Karpas-422 (cell line): Measurements from ENCODE around the gene NFATC3. TPM values are rescaled to one million over a fixed set of nuclear protein-coding genes. Genes with fewer than 3 reads are reported as not detected.
"Not testable (repeated sequence)": the region's sequence is repeated elsewhere in the genome, so short reads cannot be mapped to it uniquely, and the experiment has no call there.

Experiments
- DNase-seq: peaks from one replicate; pipeline ENCODE4 v3.0.0-alpha.2; 2015
- H2AFZ ChIP-seq: fragments of 200-600 bp; sonication (generic); 2 replicates; pipeline ENCODE4 v1.6.1; 2014; ENCODE audit warnings: antibody characterized with exemption, low read length, mixed read lengths
- H3K27ac ChIP-seq: fragments of 200-600 bp; sonication (generic); 2 replicates; pipeline ENCODE4 v1.5.1; 2014; ENCODE audit warnings: mild to moderate bottlenecking, low read length, moderate library complexity
- H3K27me3 ChIP-seq: fragments of 200-600 bp; sonication (generic); 2 replicates; pipeline ENCODE4 v1.6.1; 2014; ENCODE audit warnings: low read length, mixed read lengths
- H3K36me3 ChIP-seq: fragments of 200-600 bp; sonication (generic); 2 replicates; pipeline ENCODE4 v1.6.1; 2014; ENCODE audit warnings: low read length, mixed read lengths; ENCODE audit not compliant: insufficient read depth
- H3K4me1 ChIP-seq: fragments of 200-600 bp; sonication (generic); 2 replicates; pipeline ENCODE4 v1.6.1; 2014; ENCODE audit warnings: mild to moderate bottlenecking, low read length, mixed read lengths
- H3K4me2 ChIP-seq: fragments of 200-600 bp; sonication (generic); 2 replicates; pipeline ENCODE4 v1.6.1; 2014; ENCODE audit warnings: low read length, low read depth, mild to moderate bottlenecking; ENCODE audit not compliant: poor library complexity, severe bottlenecking
- H3K4me3 ChIP-seq: fragments of 200-600 bp; sonication (generic); 2 replicates; pipeline ENCODE4 v1.5.1; 2014; ENCODE audit warnings: mild to moderate bottlenecking, antibody characterized with exemption, low read length, mixed read lengths
- H3K79me2 ChIP-seq: fragments of 200-600 bp; sonication (generic); 2 replicates; pipeline ENCODE4 v1.6.1; 2014; ENCODE audit warnings: mild to moderate bottlenecking, low read length, mixed read lengths
- H3K9ac ChIP-seq: fragments of 200-600 bp; sonication (generic); 2 replicates; pipeline ENCODE4 v1.6.0; 2014; ENCODE audit warnings: low read length
- H3K9me2 ChIP-seq: fragments of 200-600 bp; sonication (generic), shearing (Covaris generic); replicated peaks from 2 replicates; pipeline ENCODE4 v1.6.0; 2014; ENCODE audit warnings: mild to moderate bottlenecking, low read length, moderate library complexity; ENCODE audit not compliant: insufficient read depth
- H3K9me3 ChIP-seq: fragments of 300-700, 200-600 bp; sonication (generic); 2 replicates; pipeline ENCODE4 v1.6.1; 2014; ENCODE audit warnings: low read length, mixed read lengths
- H4K20me1 ChIP-seq: fragments of 200-600 bp; sonication (generic); 2 replicates; pipeline ENCODE4 v1.6.1; 2014; ENCODE audit warnings: mild to moderate bottlenecking, antibody characterized with exemption, low read length, low read depth; ENCODE audit not compliant: insufficient read depth
- total RNA-seq: library from RNA; depleted of rRNA; stranded (reverse); fragments of >200 nt; shearing (Covaris generic); gene quantifications from 2 replicates; pipeline ENCODE4 v1.2.3, GENCODE V29; 2014; ENCODE audit warnings: low replicate concordance

NFATC3 gene
- total RNA-seq, 1 experiment from 2014 or later: 72.3 TPM

DNA sequence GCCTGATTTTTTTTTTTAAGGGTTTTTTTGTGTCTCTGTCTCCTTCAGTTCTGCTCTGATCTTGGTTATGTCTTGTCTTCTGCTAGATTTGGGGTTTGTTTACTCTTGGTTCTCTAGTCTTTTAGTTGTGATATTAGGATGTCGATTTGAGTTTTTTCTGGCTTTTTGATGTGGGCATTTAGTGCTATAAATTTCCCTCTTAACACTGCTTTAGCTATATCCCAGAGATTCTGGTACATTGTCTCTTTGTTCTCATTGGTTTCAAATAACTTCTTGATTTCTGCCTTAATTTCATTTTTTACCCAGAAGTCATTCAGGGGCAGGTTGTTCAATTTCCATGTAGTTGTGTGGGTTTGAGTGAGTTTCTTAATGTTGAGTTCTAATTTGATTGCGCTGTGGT lies 25.4 kb downstream of the NFATC3 start:
- H2AFZ ChIP-seq, H3K9me3 ChIP-seq, H4K20me1 ChIP-seq, H3K27ac ChIP-seq, H3K4me3 ChIP-seq, H3K9me2 ChIP-seq, DNase-seq, H3K36me3 ChIP-seq, H3K4me1 ChIP-seq, H3K27me3 ChIP-seq, H3K4me2 ChIP-seq, H3K9ac ChIP-seq: not testable (repeated sequence)
- peaks cover 96% of the 10 kb centered on the region for H3K79me2 ChIP-seq

DNA sequence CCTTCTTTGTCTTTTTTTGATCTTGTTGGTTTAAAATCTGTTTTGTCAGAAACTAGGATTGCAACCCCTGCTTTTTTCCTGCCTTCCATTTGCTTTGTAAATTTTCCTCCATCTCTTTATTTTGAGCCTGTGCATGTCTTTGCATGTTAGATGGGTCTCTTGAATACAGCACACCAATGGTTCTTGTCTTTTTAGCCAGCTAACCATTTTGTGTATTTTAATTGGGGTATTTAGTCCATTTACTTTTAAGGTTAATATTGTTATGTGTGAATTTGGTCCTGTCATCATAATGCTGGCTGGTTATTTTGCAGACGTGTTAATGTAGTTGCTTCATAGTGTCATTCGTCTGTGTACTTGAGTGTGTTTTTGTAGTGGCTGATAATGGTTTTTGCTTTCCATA lies 26.2 kb downstream of the NFATC3 start:
- Histone ChIP-seq H3K79me2 (peaks cover 96% of the 10 kb centered on the region), H3K9me3 (no peaks in the 10 kb centered on the region), H3K4me1 (peaks cover 9% of the 10 kb centered on the region), H3K4me3 (no peak overlapping the region), H3K36me3 (no peaks in the 10 kb centered on the region), H3K4me2 (no peak overlapping the region), H3K27ac (no peak overlapping the region), H3K9me2 (no peaks in the 10 kb centered on the region), H2AFZ (no peak overlapping the region), H3K9ac (no peak overlapping the region), H3K27me3 (no peaks in the 10 kb centered on the region), H4K20me1 (no peaks in the 10 kb centered on the region)
- DNase-seq: no peak

DNA sequence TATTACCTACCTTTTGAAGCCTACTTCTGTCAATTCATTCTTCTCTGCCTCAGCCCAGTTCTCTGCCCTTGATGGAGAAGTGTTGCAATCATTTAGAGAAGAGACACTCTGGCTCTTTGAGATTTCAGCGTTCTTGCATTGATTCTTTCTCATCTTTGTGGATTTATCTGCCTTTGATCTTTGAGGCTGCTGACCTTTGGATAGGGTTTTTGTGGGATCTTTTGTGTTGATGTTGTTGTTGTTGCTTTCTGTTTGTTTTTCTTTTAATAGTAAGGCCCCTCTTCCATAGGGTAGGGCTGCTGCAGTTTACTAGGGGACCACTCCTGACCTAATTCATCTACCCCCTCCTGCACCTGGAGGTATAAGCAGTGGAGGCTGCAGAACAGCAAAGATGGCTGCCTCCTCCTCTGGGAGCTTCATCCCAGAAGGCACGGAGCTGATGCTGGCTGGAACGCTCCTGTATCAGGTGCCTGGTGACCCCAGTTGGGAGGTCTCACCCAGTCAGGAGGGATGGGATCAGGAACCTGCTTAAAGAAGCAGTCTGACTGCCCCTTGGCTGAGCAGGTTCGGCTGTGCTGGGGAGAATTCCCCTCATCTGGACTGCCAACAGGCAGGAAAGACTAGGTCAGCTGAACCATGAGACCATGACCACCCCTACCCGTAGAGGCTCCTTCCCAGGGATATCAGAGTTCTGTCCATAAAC lies 28.0 kb downstream of the NFATC3 start:
- H3K27ac ChIP-seq: no peak overlapping the region
- no peak overlapping the region for H3K9ac ChIP-seq
- no peaks in the 10 kb centered on the region for H3K9me2 ChIP-seq
- H3K79me2 ChIP-seq: peaks cover 97% of the 10 kb centered on the region
- H3K9me3 ChIP-seq: no peaks in the 10 kb centered on the region
- H3K4me1 ChIP-seq: peaks cover 28% of the 10 kb centered on the region
- no peaks in the 10 kb centered on the region for H3K36me3 ChIP-seq
- no peak overlapping the region for H3K4me2 ChIP-seq
- H2AFZ ChIP-seq: no peak overlapping the region
- H3K4me3 ChIP-seq: no peak overlapping the region
- H4K20me1 ChIP-seq: no peaks in the 10 kb centered on the region
- DNase-seq: no peak
- H3K27me3 ChIP-seq: no peaks in the 10 kb centered on the region

DNA sequence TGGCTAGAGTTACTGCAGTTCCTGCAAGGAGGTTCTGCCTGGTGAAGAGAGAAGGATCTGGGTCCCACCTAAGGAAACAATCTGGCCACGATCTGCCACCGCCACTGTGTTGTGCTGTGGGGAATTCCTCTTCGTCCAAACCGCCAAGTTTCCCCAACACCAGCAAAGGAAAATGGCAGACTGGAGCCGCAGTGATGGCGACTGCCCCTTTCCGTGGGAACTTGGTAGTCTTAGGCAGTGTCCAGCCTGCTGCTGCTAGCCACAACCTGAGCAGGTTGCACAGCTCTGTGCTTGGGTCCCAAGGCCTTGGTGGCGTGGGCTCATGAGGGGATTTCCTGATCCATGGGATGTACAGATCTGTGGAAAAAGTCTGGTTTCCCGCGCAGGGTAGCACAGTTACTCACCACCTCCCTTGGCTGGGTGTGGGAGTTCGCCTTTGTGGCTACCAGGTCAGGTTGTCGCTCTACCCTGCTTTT lies 28.6 kb downstream of the NFATC3 start:
- Histone ChIP-seq H3K4me3 (no peak overlapping the region), H3K4me2 (no peak overlapping the region), H3K27me3 (no peaks in the 10 kb centered on the region), H3K9me3 (no peaks in the 10 kb centered on the region), H2AFZ (no peak overlapping the region), H3K36me3 (no peaks in the 10 kb centered on the region), H3K4me1 (peaks cover 34% of the 10 kb centered on the region), H3K27ac (no peak overlapping the region), H3K79me2 (peaks cover 97% of the 10 kb centered on the region), H4K20me1 (no peaks in the 10 kb centered on the region), H3K9me2 (no peaks in the 10 kb centered on the region), H3K9ac (no peak overlapping the region)
- DNase-seq: no peak

DNA sequence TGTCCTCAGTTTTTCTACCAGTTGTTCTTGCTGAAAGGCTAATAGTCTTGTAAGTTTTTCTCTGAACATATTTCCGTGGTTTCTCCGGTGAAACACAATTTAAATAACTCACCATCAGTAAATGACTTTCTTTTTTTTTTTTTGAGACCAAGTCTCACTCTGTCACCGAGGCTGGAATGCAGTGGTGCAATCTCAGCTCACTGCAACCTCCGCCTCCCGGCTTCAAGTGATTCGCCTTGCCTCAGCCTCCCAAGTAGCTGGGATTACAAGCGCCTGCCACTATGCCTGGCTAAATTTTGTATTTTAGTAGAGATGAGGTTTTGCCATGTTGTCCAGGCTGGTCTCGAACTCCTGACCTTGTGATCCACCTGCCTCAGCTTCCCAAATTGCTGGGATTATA lies 29.8 kb downstream of the NFATC3 start:
- H3K9me2 ChIP-seq, H3K9me3 ChIP-seq, H3K27me3 ChIP-seq, H3K4me3 ChIP-seq, H2AFZ ChIP-seq, H4K20me1 ChIP-seq, H3K4me2 ChIP-seq, H3K27ac ChIP-seq, DNase-seq, H3K9ac ChIP-seq, H3K36me3 ChIP-seq: not testable (repeated sequence)
- Histone ChIP-seq H3K79me2 (peaks cover 97% of the 10 kb centered on the region), H3K4me1 (peaks cover 45% of the 10 kb centered on the region)

DNA sequence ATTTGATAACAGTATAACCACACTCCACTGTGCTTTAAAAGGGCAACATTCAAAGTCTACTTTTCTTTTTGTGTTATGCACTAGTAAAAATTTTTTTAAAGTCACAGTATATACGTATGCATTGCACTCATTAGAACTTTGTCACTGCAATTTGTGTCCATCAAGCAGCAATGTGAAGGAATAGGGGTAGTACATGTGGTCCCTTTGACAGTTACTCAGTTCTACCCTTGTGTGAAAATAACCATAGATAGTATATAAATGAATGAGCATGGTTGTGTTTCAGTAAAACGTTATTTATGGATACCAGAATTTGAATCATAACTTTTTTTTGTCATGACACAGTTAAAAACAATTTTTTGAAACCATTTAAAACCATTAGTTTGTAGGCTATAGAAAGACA lies 30.7 kb downstream of the NFATC3 start:
- H3K9ac ChIP-seq: no peak overlapping the region
- 0 out of 2 replicates have a peak overlapping the region, but pooled peaks have one; percentile 0 for H3K27ac ChIP-seq
- H3K9me3 ChIP-seq: no peaks in the 10 kb centered on the region
- no peak overlapping the region for H3K4me2 ChIP-seq
- H3K27me3 ChIP-seq: no peaks in the 10 kb centered on the region
- H4K20me1 ChIP-seq: no peaks in the 10 kb centered on the region
- H3K4me1 ChIP-seq: peaks cover 54% of the 10 kb centered on the region
- no peak overlapping the region for H3K4me3 ChIP-seq
- H2AFZ ChIP-seq: no peak overlapping the region
- H3K79me2 ChIP-seq: peaks cover 99% of the 10 kb centered on the region
- H3K9me2 ChIP-seq: no peaks in the 10 kb centered on the region
- no peaks in the 10 kb centered on the region for H3K36me3 ChIP-seq
- no peak for DNase-seq

DNA sequence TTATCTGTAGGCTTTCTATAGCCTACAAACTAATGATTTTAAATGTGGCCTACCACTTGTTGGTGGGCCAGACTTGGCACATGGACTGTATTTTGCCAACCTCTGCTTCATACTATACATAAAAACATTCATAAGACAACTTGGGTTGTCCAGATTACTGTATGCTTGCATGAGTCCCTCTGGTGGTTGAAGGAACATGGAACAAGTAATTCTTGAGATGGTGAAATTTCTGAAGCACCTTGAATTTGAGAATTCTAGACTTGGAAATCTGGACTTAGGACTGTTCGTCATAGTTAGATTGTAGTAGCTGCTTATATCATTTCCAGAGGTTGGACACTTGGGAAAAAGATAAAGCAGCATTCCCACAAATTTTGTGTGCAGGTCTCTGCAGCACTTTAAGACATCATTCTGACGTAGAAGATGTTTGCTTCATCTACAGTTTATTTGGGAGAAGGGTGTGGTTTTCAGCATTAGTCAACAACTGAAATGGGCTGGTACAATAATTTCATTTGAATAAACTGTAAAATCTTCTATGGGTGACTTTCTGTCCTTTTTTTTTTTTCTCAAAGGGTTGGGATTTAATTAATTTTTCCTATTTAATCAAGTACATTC lies 31.2 kb downstream of the NFATC3 start:
- Histone ChIP-seq H3K9ac (no peak overlapping the region), H3K4me1 (peaks cover 54% of the 10 kb centered on the region), H3K4me2 (no peak overlapping the region), H3K27ac (peak overlapping the region; percentile 30; the same call in 1 of the 2 replicates), H3K36me3 (no peaks in the 10 kb centered on the region), H3K79me2 (peaks cover 99% of the 10 kb centered on the region), H2AFZ (no peak overlapping the region), H3K9me2 (no peaks in the 10 kb centered on the region), H4K20me1 (no peaks in the 10 kb centered on the region), H3K9me3 (no peaks in the 10 kb centered on the region), H3K27me3 (no peaks in the 10 kb centered on the region), H3K4me3 (no peak overlapping the region)
- DNase-seq: peak; percentile 77

DNA sequence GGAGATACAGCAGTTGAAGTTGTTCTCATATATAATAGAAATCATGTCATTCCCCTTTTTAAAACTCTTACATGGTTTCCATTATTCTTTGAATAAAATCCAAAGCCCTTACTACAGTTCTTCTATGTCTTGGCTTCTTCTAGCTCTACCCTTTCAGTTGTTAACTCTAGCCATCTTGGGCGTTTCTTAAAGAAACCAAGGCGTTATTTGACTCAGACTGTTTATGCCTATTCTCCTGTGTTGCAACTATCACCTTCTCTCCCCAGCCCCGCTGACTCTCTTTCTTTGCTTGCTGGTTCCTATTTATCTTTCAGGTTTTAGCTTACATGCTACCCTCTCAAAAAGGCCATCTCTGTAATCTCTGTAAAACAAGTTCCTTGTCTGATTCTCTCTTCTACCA lies 32.7 kb downstream of the NFATC3 start:
- no peak for DNase-seq
- H3K79me2 ChIP-seq: peaks cover 100% of the 10 kb centered on the region
- no peaks in the 10 kb centered on the region for H3K9me3 ChIP-seq
- no peaks in the 10 kb centered on the region for H3K9me2 ChIP-seq
- H3K36me3 ChIP-seq: peaks cover 9% of the 10 kb centered on the region; the same call in 1 of the 2 replicates
- no peak overlapping the region for H3K4me3 ChIP-seq
- H3K27ac ChIP-seq: peak overlapping the region; percentile 71
- no peak overlapping the region for H2AFZ ChIP-seq
- H3K9ac ChIP-seq: no peak overlapping the region
- H3K4me2 ChIP-seq: peak overlapping the region; percentile 42
- no peaks in the 10 kb centered on the region for H3K27me3 ChIP-seq
- H4K20me1 ChIP-seq: no peaks in the 10 kb centered on the region
- H3K4me1 ChIP-seq: peaks cover 54% of the 10 kb centered on the region
